ENCODE results near the gene WIZ. TPM values are rescaled to one million over a fixed set of nuclear protein-coding genes. Genes with fewer than 3 reads are reported as not detected.
"Not testable (repeated sequence)": the region's sequence is repeated elsewhere in the genome, so short reads cannot be mapped to it uniquely, and the experiment has no call there.

WIZ gene
- total and polyA plus RNA-seq, 10 donors = 6.6 to 33.7 (median 24.8) TPM

- intact Hi-C loops (cut with DNase I; ENCODE audit: low total_unique reads) = no loop called here
- no peak for DNase-seq
- Histone ChIP-seq H3K36me3 (no peaks in the 10 kb centered on the region), H3K9me3 (peaks cover 0 to 9% (median 0%) of the 10 kb centered on the region in 8 donors), H3K27me3 (replicated peaks in 1 of 7) (no peaks in the 10 kb centered on the region), H3K27ac (no peak within 1 kb of the TSS), H3K4me1 (peaks cover 0 to 4% (median 0%) of the 10 kb centered on the region in 6 donors), H3K4me3 (no peak within 1 kb of the TSS)
- WGBS, 5 donors = 56 to 74% (median 63%) methylated on average over 12 to 16 of the region's 16 CpGs
- TF ChIP-seq POLR2AphosphoS5 (IDR thresholded peaks at IDR 0.05) (no peak), CTCF (IDR thresholded peaks at IDR 0.05 in 8 of 11, conservative IDR thresholded peaks at IDR 0.05 in 3 of 11) (no peak), POLR2A (IDR thresholded peaks at IDR 0.05) (no peak)
Observed at GRCh38 chr19:15479391-15480345, 29.9 kb upstream of the WIZ start, which contains the start of gene PGLYRP2. Gene PGLYRP2, minus strand, starts transcription at chr19:15479501. Its CDS starts 130 bp downstream, at chr19:15479371.

DNA sequence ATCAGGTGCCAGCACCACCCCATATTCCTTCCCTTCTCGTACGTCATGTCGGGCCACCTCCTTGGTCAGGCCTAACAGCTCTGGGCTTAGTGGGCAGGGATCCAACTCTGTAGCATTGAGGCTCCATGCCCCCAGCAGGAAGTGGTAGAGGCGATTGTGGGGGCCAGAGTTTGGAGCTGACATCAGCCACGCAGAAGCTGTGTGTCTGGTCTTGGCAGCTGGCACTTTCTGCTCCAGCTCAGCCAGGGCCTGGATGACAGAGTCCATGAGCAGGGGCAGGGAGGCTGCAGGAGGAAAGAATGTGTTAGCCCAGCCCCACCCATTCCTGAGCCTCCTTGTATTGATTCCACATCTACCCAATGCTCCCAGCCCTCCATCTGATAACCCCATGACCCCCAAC, 26.6 kb upstream of the WIZ start:
- TF ChIP-seq POLR2AphosphoS5 (IDR thresholded peaks at IDR 0.05) = no peak
- TF ChIP-seq CTCF (IDR thresholded peaks at IDR 0.05 in 8 of 11, conservative IDR thresholded peaks at IDR 0.05 in 3 of 11) = no peak
- no peak overlapping the region for H3K27ac ChIP-seq
- no peaks in the 10 kb centered on the region for H3K36me3 ChIP-seq
- 35 to 70% (median 44%) methylated on average over 5 of the region's 5 CpGs for WGBS, 5 donors
- H3K4me1 ChIP-seq = peaks cover 0 to 4% (median 0%) of the 10 kb centered on the region in 6 donors
- no peak for DNase-seq
- peaks cover 0 to 9% (median 0%) of the 10 kb centered on the region in 8 donors for H3K9me3 ChIP-seq
- H3K4me3 ChIP-seq = no peak overlapping the region
- peaks cover 0 to 11% (median 0%) of the 10 kb centered on the region in 7 donors for H3K27me3 ChIP-seq (replicated peaks in 1 of 7)
- intact Hi-C loops (cut with DNase I; ENCODE audit: low total_unique reads) = no loop called here

GRCh38 chr19:15475611-15476010, 25.9 kb upstream of the WIZ start:
- H3K4me1 ChIP-seq = peaks cover 0 to 4% (median 0%) of the 10 kb centered on the region in 6 donors
- no peak overlapping the region for H3K4me3 ChIP-seq
- 85 to 97% (median 96%) methylated on average over 4 to 10 of the region's 10 CpGs for WGBS, 5 donors
- peaks cover 0 to 18% (median 0%) of the 10 kb centered on the region in 7 donors for H3K27me3 ChIP-seq (replicated peaks in 1 of 7)
- no peak for DNase-seq
- intact Hi-C loops (cut with DNase I; ENCODE audit: low total_unique reads) = no loop called here
- H3K9me3 ChIP-seq = peaks cover 0 to 9% (median 0%) of the 10 kb centered on the region in 8 donors
- H3K36me3 ChIP-seq = no peaks in the 10 kb centered on the region
- TF ChIP-seq POLR2A (IDR thresholded peaks at IDR 0.05) (no peak), POLR2AphosphoS5 (IDR thresholded peaks at IDR 0.05) (no peak), CTCF (IDR thresholded peaks at IDR 0.05 in 8 of 11, conservative IDR thresholded peaks at IDR 0.05 in 3 of 11) (no peak)
- no peak overlapping the region for H3K27ac ChIP-seq

DNA sequence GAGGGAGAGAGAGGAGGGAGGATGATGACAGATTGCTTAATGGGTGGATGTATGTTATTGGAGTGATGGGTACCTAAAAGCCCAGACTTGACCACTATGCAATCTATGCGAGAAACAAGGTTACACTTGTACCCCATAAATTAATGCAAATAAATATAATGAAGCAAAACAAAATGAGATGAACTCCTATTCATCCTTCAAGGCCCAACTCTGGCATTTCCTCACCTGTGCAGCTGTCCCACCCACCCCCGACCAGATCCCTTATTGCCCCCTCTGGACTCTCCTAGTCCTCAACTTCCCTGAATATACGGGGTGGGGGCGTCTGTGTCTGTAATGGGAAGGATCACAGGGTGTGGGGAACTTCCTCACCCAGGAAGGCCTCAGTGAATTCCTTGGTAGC, 25.4 kb upstream of the WIZ start:
- H3K4me1 ChIP-seq = peaks cover 0 to 6% (median 0%) of the 10 kb centered on the region in 6 donors
- no peak for DNase-seq
- peaks cover 0 to 9% (median 0%) of the 10 kb centered on the region in 8 donors for H3K9me3 ChIP-seq
- intact Hi-C loops (cut with DNase I; ENCODE audit: low total_unique reads) = no loop called here
- H3K36me3 ChIP-seq = no peaks in the 10 kb centered on the region
- no peak overlapping the region for H3K4me3 ChIP-seq
- 74 to 92% (median 83%) methylated on average over 4 of the region's 4 CpGs for WGBS, 5 donors
- TF ChIP-seq POLR2A (IDR thresholded peaks at IDR 0.05) (no peak), POLR2AphosphoS5 (IDR thresholded peaks at IDR 0.05) (no peak), CTCF (IDR thresholded peaks at IDR 0.05 in 8 of 11, conservative IDR thresholded peaks at IDR 0.05 in 3 of 11) (no peak)
- H3K27ac ChIP-seq = no peak overlapping the region
- peaks cover 0 to 22% (median 0%) of the 10 kb centered on the region in 7 donors for H3K27me3 ChIP-seq (replicated peaks in 1 of 7)

DNA sequence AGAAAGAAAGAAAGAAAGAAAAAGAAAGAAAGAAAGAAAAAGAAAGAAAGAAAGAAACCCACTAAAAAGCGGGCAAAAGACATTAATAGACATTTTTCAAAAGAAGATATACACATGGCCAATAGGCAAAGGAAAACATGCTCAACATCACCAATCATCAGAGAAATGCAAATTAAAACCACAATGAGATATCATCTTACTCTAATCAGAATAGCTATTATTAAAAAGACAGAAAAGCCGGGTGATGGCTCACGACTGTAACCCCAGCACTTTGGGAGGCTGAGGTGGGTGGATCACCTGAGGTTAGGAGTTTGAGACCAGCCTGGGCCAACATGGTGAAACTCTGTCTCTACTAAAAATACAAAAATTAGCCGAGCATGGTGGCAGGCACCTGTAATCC, 24.1 kb upstream of the WIZ start:
- Histone ChIP-seq H3K4me1 (peaks cover 3 to 20% (median 13%) of the 10 kb centered on the region in 6 donors), H3K27me3 (replicated peaks in 1 of 7) (peaks cover 0 to 35% (median 13%) of the 10 kb centered on the region in 7 donors)
- H3K36me3 ChIP-seq; intact Hi-C loops (cut with DNase I; ENCODE audit: low total_unique reads); H3K9me3 ChIP-seq; H3K27ac ChIP-seq; DNase-seq; H3K4me3 ChIP-seq: not testable (repeated sequence)
- WGBS, 5 donors = 62 to 74% (median 65%) methylated on average over 4 of the region's 4 CpGs

Measured in spleen (tissue), 11 donors.